Kidney capillary endothelial cell (primary cell): ENCODE measurements around the gene IGF2BP2.
"Not testable (repeated sequence)": the region's sequence is repeated elsewhere in the genome, so short reads cannot be mapped to it uniquely, and the experiment has no call there.

Source experiments
- DNase-seq: peaks from one replicate; pipeline ENCODE4 v3.0.0-alpha.2; 2018; ENCODE audit warnings: low spot score

Gene IGF2BP2

DNA sequence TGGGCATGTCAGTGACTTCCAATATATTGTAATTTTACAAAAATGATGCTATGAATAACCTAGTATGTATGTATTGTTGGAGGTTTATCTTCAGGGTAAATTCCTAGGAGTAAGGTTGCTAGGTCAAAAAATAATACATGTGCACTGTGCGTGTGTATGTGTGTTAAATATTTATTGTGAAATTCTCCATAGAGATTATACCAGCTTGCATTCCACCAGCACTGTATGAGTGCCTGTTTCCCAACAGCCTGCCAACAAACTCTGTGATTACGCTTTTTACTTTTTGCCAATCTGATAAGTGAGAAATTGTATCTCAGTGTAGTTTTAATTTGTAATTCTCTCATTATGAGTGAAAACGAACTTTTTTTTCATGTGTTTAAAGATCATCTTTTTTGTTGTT lies 12.6 kb upstream of the IGF2BP2 start:
- no peak for DNase-seq

DNA sequence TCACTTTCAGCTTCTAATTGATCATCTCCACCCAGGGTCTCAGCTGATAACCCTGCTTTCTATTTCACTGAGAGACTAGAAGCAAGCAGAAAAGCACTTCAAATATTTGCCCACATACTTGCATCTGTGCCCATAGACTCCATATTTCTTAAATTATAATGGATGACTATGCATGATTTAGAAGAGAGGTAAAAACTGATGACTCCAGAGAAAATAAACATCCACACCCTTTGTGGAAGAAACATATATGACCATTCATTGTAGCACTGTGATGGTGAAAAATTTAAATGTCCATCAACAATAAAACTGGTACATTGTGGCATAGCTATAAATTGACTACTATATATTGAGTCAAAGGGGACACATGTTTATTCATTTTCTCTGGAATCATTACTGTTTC lies 7.1 kb upstream of the IGF2BP2 start:
- DNase-seq, result no peak

DNA sequence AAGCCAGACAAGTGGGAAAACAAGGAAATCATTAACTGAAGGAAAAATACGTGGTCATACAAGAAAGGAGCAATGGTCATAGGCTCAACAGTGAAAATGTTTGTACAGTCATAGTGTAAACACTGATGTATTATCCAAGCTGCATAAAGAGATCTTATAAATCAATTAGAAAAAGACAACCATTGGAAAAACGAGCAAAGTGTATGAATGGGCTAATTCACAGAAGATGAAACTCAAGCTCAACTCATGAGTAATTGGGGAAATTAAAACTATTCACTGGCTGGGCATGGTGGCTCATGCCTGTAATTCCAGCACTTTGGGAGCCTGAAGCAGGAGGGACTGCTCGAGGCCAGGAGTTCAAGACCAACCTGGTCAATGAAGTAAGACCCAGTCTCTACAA lies 6.4 kb upstream of the IGF2BP2 start:
- no peak for DNase-seq

DNA sequence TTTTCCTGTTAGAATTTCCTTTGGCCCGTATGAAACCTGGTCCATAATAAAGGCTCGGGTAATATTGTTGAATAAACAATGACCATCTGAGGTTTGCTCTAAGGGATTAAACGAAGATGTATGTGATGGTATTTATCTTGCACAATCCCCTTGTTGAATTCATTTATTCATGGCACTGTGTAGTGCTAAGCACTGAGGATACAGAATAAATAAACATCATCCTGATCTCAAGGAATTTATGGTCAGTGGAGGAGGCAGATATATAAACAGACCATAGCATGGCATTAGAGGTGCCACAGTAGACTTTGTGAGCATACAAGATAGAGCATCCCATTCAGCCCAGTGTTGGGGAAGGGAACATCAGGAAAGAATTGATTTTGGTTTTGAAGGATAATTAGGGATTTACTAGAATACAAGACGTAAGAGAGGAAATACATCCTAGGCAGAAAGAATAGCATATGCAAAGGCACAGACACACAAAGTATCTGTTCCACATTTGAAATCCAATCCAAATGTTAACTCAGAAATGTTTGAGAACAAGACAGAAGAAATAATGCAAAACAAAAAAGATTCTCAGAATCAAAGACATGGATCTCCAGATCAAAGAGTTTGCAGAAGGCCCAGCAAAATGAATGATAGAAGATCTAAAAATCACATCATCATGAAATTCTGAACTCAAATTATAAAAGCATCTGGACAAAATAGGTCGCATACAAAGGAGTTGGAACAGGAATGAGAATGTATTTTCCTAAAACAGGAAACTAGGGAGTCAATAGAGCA lies 5.4 kb upstream of the IGF2BP2 start:
- no peak for DNase-seq

GRCh38 chr3:185828755-185829154 lies 3.9 kb upstream of the IGF2BP2 start:
- DNase-seq, result no peak

DNA sequence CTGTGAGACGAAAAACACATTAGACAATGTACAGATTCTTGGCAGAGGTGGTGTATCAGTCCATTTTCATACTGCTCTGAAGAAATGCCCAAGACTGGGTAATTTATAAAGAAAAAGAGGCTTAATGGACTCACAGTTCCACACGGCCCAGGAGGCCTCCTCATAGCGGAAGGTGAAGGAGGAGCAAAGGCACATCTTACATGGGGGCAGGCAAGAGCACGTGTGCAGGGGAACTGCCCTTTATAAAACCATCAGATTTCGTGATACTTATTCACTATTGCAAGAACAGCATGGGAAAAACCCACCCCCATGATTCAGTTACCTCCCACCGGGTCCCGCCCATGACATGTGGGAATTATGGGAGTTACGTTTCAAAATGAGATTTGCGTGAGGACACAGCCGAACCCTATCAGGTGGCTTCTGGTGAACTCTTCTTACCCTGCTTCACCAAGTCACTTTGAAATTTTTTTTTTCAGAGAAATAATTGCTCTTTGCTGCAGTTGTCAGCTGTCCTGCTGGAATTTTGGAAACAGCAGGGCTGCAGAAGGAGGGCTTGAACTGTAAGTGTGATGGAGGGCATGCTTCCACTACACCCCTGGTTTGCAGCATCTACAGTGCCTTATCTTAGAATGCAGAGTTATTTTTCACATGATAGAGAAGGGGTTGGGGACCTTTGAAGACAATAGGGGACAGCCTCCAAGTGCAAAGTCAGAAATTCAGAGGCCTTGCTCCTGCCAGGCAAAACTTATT lies 2.9 kb upstream of the IGF2BP2 start:
- DNase-seq, result no peak

DNA sequence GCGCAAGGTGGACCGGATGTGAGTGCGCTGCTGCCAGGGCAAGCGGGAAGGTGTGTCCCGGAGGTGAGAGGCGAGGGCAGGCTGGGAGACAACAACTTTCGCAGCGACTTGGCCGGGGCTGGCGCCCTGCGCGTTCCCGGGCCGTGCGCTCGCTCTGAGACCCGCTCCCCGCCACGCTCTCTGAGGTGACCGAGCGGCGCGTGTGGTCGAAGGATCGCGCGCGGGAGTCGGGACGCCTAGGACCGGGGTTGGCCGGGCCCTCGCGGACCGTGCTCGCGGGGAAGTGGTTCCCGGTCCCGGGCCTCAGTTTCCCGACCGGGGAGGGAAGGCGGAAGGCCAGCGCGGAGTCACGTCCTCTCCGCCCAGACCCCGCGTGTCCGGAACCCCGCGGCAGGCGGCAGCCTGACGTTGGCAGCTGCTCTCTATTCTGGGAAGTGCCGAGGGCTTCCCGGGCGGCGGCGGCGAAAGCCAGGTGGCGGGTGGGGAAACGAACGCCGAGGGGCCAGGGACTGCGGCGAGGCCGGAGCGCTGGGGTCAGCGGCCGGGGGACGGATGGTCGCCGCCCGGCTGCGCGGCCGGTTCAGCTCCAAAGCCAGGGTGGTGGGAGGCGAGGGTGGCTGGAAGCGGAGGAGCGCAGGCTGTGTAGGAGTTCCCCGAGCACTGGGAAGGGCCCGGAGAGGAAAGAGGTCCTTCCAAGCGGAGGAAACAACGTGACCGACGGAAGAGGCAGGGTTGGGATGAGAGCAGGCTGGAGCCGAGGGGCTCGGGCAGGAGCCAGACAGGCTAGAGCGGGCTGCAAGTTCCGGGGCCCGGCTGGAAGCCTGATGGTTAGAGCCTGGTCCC lies 1.0 kb upstream of the IGF2BP2 start:
- peak; percentile 63 for DNase-seq

DNA sequence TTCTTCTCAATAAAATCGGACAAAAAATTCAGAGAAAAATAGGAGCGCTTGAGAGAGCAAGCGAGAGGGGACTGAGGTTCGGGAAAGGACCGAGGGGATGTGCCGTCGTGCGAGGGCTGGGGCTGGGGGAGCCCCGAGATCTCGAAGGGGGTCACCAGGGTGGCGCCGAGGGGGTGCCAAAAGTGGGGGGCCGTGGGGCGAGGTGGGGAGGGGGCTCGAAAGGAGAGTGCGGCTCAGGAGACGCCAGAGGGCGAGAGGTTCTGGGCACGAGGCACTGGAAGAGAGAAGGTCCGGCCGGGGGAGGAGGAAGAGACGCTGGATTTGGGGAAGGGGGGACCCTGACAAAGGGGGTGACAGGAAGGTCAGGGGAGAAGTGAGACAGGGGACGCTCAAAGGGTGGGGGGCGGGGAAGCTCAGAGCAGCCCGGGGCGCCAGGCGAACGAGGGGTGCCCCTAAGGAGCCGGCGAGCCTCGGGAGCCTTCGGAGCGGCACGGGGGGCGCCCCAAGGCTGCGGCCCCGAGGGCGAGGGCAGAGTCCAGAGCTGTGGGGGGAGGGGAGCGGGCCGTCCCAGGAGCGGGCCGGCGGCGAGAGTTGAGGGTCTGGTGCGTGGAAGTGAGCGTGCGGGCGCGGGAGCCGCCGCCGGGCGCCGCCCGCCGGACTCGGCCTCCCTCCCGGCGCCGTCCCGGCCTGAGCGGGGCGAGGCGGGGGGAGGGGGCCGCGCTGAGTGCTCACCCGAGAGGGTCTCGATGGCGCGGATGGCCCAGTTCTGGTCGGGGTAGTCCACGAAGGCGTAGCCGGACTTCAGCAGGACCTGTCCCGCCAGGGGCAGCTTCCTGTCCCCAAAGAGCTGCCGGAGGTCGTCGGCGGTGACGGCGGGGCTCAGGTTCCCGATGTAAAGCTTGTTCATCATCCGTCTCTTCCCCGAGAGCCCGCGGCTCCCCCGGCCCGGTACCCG lies 514 bp downstream of the IGF2BP2 start:
- DNase-seq, result peak; percentile 21

GRCh38 chr3:185823078-185824044 lies 1.5 kb downstream of the IGF2BP2 start:
- peak; percentile 40 for DNase-seq

- peak; percentile 82 for DNase-seq
These were observed 2.4 kb downstream of the IGF2BP2 start for GRCh38 chr3:185822221-185823000.

GRCh38 chr3:185820973-185821758 lies 3.7 kb downstream of the IGF2BP2 start:
- peak; percentile 91 for DNase-seq

GRCh38 chr3:185818267-185818875 lies 6.5 kb downstream of the IGF2BP2 start:
- no peak for DNase-seq

GRCh38 chr3:185815391-185816282 lies 9.2 kb downstream of the IGF2BP2 start:
- DNase-seq, result peak; percentile 40

DNA sequence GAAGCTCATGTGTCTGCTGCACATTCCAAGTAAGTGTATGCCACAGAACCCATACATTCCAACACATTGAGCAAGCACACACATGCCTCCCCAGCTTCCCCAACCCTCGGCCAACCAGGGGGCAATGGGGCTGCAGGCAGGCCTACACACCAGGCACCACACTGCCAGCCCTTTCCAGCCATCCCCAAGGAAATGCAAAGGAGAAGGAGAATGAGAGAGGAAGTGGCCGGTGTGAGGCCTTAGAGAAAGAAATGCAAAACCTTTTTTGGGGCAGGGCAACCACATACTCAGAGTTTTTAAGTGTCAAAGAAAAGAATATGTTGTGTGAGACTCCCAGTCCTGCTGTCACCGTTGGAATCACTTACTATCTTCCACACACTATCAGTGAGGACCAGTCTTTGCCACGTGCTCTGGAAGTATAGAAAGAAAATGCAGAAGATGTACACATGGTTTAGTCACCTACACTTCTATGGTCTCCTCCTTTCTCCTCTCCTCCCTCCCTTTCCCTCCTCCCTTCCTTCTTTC lies 11.1 kb downstream of the IGF2BP2 start:
- DNase-seq, result no peak

DNA sequence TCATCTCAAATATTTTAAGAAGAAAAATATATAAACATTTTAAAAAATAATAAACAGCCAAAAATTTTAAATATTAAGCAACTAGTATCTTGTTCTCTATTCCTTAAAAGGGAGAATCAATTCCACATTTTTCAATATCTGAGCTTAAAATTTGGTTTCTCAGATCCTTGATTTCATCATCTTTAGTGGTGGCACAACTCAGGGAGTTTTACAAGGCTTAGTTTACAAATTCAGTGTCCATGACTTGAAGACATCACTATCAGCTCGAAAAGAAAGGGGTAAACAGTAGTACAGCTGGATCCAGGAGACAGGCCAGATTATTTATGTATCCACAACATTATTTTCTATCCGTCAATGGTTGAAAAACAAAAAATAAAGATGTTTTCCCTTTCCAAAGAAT lies 11.6 kb downstream of the IGF2BP2 start:
- DNase-seq, result no peak

DNA sequence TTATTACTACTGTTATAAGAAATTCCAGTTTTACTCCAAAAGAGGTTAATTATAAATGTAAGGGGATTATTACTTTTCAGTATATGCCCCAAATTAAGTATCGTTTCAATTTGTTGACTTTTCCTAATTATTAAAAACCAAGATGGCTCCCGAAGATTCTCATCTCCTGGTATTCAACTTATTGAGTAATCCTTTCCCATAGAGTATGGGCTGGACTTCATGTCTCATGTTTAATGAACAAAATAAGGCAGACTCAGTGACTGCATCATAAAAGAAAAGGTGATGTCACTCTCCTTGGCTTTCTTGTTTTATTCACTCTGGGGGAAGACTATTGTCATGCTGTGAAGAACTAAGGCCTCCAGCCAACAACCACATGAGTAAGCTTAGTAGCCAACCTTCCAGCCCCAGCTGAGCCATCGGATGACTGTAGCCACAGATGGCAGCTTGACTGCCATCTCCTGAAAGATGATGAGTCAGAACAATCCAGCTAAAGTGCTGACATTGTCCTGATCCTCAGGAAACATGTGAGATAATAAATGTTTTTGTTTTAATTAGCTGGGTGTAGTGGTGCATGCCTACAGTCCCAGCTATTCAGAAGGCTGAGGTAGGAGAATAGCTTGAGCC lies 17.3 kb downstream of the IGF2BP2 start:
- peak; percentile 95 for DNase-seq

GRCh38 chr3:185798831-185799110 lies 26.1 kb downstream of the IGF2BP2 start:
- DNase-seq, result not testable (repeated sequence)
